ENCODE data around the gene KIN.
"Not testable (repeated sequence)": the region's sequence is repeated elsewhere in the genome, so short reads cannot be mapped to it uniquely, and the experiment has no call there.

Gene KIN

DNA sequence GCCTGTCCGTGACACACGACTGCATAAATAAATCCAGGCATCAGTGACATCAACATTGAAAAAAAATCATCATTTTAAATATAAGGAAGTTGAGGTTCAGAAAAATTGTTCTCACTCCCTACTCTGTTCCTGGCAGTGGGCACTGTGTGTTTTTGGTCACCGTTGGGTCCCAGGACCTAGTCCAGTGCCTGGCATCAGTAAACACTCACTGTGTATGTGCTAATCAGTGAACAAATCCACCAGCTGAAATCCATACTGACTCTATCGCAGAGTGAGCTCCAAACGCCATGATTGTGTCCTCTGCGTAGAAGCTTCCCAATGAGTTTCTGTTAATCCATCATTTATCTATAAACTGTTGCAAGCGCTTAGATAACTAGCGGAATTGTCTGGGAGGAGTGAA lies 43.5 kb downstream of the KIN start:
- no peaks in the 10 kb centered on the region for H3K9me3 ChIP-seq (ENCODE audit: control insufficient read depth in 2 of 2, low read length in 2 of 2)
- H3K36me3 ChIP-seq (ENCODE audit: control insufficient read depth in 2 of 2, insufficient read depth in 2 of 2, low read length in 2 of 2) = no peaks in the 10 kb centered on the region
- no peak overlapping the region for H3K9ac ChIP-seq (ENCODE audit: low read depth in 1 of 2, low read length in 2 of 2)
- no peaks in the 10 kb centered on the region for H3K27me3 ChIP-seq (ENCODE audit: control insufficient read depth in 2 of 2, insufficient read depth in 2 of 2, low read length in 2 of 2)
- no peak overlapping the region for H3K4me3 ChIP-seq (ENCODE audit: low read length in 2 of 2)
- H3K27ac ChIP-seq (ENCODE audit: low read depth in 2 of 2, low read length in 2 of 2) = no peak overlapping the region
- no peaks in the 10 kb centered on the region for H3K4me1 ChIP-seq (ENCODE audit: control insufficient read depth in 2 of 2, insufficient read depth in 2 of 2, low read length in 2 of 2)

DNA sequence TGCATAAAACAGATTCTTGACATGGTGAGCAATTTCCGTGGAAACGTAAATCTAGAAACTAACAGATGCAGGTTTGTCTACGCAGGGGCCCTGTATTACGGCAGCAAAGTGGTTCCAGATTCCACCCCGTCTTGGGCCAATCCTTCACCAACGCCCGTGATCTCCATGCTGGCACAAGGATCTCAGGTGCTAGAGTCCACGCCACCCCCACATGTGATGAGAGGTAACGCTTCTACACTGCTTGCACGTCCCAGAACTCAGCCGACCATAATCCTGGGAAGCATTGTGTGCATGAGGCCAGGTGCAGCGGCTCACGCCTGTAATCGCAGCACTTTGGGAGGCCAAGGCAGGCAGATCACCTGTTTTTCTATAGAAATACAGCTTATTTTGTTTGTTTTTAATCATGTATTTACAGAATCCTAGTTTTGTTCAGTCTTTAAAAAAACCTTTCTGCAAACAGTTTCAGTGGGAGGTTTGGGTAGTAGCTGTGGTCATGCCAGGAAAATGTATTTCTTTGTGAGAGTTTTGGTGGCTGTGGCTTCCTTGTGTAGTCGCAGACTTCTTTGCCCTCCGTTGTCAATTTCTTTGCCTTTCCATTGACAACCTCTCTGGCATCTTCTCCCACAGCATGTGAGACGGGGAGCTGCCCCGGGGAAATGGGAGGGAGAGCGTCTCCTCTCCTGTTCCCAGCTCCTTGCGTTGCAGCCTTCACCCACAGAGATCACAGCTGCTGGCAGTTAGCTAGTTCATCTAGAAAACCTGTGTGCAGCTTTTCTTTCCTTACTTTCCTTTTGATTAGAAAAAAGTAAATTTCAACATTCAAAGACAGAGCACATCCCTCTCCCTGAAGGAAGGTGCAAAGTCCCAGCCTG lies 49.0 kb downstream of the KIN start:
- no peak overlapping the region for H3K4me3 ChIP-seq (ENCODE audit: low read length in 2 of 2)
- no peak overlapping the region for H3K27ac ChIP-seq (ENCODE audit: low read depth in 2 of 2, low read length in 2 of 2)
- no peaks in the 10 kb centered on the region for H3K9me3 ChIP-seq (ENCODE audit: control insufficient read depth in 2 of 2, low read length in 2 of 2)
- H3K27me3 ChIP-seq (ENCODE audit: control insufficient read depth in 2 of 2, insufficient read depth in 2 of 2, low read length in 2 of 2) = no peaks in the 10 kb centered on the region
- no peaks in the 10 kb centered on the region for H3K4me1 ChIP-seq (ENCODE audit: control insufficient read depth in 2 of 2, insufficient read depth in 2 of 2, low read length in 2 of 2)
- H3K9ac ChIP-seq (ENCODE audit: low read depth in 1 of 2, low read length in 2 of 2) = no peak overlapping the region
- H3K36me3 ChIP-seq (ENCODE audit: control insufficient read depth in 2 of 2, insufficient read depth in 2 of 2, low read length in 2 of 2) = no peaks in the 10 kb centered on the region

DNA sequence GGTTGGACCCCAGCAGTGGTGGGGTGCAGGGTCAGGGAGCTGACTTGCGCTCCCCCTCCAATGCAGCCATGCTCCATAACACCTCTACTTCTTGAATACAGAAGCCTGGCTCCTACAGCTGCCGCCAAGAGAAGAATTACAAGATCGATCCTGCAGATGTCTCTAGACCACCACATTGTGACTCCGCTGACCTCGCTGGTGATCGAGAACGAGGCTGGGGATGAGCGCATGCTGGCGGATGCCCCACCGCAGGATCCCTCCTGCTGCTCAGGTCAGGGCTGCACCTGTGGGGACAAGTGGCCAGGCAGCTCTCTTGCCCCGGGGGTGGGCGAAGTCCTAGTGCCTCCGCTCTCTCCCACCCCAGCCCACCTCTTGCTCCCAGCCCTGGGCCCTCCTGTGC lies 53.0 kb downstream of the KIN start:
- no peaks in the 10 kb centered on the region for H3K9me3 ChIP-seq (ENCODE audit: control insufficient read depth in 2 of 2, low read length in 2 of 2)
- no peak overlapping the region for H3K9ac ChIP-seq (ENCODE audit: low read depth in 1 of 2, low read length in 2 of 2)
- H3K27ac ChIP-seq (ENCODE audit: low read depth in 2 of 2, low read length in 2 of 2) = no peak overlapping the region
- H3K4me3 ChIP-seq (ENCODE audit: low read length in 2 of 2) = no peak overlapping the region
- H3K4me1 ChIP-seq (ENCODE audit: control insufficient read depth in 2 of 2, insufficient read depth in 2 of 2, low read length in 2 of 2) = no peaks in the 10 kb centered on the region
- H3K36me3 ChIP-seq (ENCODE audit: control insufficient read depth in 2 of 2, insufficient read depth in 2 of 2, low read length in 2 of 2) = no peaks in the 10 kb centered on the region
- H3K27me3 ChIP-seq (ENCODE audit: control insufficient read depth in 2 of 2, insufficient read depth in 2 of 2, low read length in 2 of 2) = no peaks in the 10 kb centered on the region

DNA sequence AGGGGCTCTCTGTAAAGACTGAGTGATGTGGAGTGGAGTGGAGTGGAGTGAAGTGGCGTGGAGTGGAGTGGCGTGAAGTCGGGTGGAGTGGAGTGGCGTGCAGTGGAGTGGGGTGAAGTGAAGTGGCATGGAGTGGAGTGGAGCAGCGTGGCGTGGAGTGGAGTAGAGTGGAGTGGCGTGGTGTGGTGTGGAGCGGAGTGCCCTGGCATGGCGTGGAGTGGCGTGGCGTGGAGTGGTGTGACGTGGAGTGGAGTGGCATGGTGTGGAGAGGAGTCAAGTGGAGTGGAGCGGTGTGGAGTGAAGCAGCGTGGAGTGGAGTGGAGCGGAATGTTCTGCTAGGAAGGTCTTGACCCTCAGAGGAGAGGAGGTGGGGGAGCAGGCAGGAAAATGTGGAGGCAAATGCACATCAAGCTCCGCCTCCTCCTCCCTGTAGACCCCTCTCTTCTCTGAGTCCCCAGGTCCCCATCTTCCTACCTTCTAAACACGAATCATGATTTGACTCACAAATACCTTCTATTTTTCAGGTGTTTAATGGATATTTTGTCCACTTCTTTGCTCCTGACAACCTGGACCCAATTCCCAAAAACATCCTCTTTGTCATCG lies 64.8 kb downstream of the KIN start:
- no peaks in the 10 kb centered on the region for H3K36me3 ChIP-seq (ENCODE audit: control insufficient read depth in 2 of 2, insufficient read depth in 2 of 2, low read length in 2 of 2)
- H3K4me3 ChIP-seq (ENCODE audit: low read length in 2 of 2) = no peak overlapping the region
- H3K27me3 ChIP-seq (ENCODE audit: control insufficient read depth in 2 of 2, insufficient read depth in 2 of 2, low read length in 2 of 2) = no peaks in the 10 kb centered on the region
- no peaks in the 10 kb centered on the region for H3K4me1 ChIP-seq (ENCODE audit: control insufficient read depth in 2 of 2, insufficient read depth in 2 of 2, low read length in 2 of 2)
- H3K9ac ChIP-seq (ENCODE audit: low read depth in 1 of 2, low read length in 2 of 2) = no peak overlapping the region
- H3K27ac ChIP-seq (ENCODE audit: low read depth in 2 of 2, low read length in 2 of 2) = no peak overlapping the region
- no peaks in the 10 kb centered on the region for H3K9me3 ChIP-seq (ENCODE audit: control insufficient read depth in 2 of 2, low read length in 2 of 2)

DNA sequence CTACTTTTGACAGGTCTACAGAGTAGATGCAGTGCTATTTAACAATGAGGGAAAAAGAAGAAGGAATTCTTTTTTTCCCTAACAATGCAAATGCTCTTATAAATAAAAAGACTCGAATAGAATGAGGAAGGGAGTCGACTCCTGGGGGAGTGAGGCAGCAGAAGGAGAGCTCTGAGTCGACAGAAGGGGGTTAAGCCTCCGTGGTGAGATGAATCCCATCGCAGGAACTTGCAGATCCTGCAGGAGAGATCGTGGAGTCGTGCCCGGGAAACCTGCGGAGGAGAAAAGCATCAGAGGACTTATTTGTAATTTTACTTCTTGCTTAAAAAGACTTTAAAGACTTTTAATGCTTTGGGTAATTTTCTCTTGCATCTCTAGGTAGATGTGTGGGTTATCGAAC lies 67.3 kb downstream of the KIN start:
- Histone ChIP-seq H3K27ac (ENCODE audit: low read depth in 2 of 2, low read length in 2 of 2) (no peak overlapping the region), H3K4me3 (ENCODE audit: low read length in 2 of 2) (no peak overlapping the region), H3K36me3 (ENCODE audit: control insufficient read depth in 2 of 2, insufficient read depth in 2 of 2, low read length in 2 of 2) (no peaks in the 10 kb centered on the region), H3K9me3 (ENCODE audit: control insufficient read depth in 2 of 2, low read length in 2 of 2) (no peaks in the 10 kb centered on the region), H3K27me3 (ENCODE audit: control insufficient read depth in 2 of 2, insufficient read depth in 2 of 2, low read length in 2 of 2) (no peaks in the 10 kb centered on the region), H3K9ac (ENCODE audit: low read depth in 1 of 2, low read length in 2 of 2) (no peak overlapping the region), H3K4me1 (ENCODE audit: control insufficient read depth in 2 of 2, insufficient read depth in 2 of 2, low read length in 2 of 2) (no peaks in the 10 kb centered on the region)

DNA sequence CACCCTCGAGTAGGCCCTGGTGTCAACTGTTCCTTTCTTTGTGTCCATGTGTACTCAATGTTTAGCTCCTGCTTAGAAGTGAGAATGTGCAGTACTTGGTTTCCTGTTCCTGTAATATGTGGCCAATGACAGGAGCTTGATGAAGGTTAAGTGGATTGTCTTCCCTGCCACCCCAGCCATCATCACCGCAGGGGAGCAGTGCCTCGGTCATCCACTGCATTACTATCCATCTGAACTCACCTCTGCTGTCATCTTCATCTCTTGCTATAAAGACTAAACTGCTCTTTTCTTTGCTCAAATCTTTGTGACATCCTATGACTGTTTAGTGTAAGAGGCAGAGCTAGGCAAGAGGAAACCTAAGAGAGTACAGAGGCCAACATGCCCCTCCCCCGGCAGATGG lies 69.1 kb downstream of the KIN start:
- no peaks in the 10 kb centered on the region for H3K27me3 ChIP-seq (ENCODE audit: control insufficient read depth in 2 of 2, insufficient read depth in 2 of 2, low read length in 2 of 2)

DNA sequence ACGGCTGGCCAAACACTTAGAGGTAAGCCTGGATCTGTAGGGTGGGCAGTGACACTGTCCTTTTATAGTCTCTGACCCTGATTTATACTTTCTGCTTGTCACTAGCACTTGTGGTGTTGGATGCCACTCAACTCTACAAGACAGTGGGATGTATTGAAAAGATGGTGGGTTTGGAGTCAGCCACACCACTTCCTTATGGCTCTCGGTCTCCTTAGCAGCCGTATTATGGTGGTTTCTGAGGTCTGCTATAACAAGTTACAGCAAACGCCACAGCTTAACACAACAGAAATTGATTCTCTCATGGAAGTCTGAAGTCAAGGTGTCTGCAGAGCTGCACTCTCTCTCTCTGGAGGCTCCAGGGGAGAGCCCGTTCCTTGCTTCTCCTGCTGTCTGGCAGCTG lies 70.0 kb downstream of the KIN start:
- Histone ChIP-seq H3K36me3 (ENCODE audit: control insufficient read depth in 2 of 2, insufficient read depth in 2 of 2, low read length in 2 of 2) (no peaks in the 10 kb centered on the region), H3K9ac (ENCODE audit: low read depth in 1 of 2, low read length in 2 of 2) (no peak overlapping the region), H3K4me1 (ENCODE audit: control insufficient read depth in 2 of 2, insufficient read depth in 2 of 2, low read length in 2 of 2) (no peaks in the 10 kb centered on the region), H3K9me3 (ENCODE audit: control insufficient read depth in 2 of 2, low read length in 2 of 2) (no peaks in the 10 kb centered on the region), H3K27me3 (ENCODE audit: control insufficient read depth in 2 of 2, insufficient read depth in 2 of 2, low read length in 2 of 2) (no peaks in the 10 kb centered on the region), H3K27ac (ENCODE audit: low read depth in 2 of 2, low read length in 2 of 2) (no peak overlapping the region), H3K4me3 (ENCODE audit: low read length in 2 of 2) (no peak overlapping the region)

More for the DNA sequence above, 69.1 kb downstream of the KIN start:
- Histone ChIP-seq H3K27ac (ENCODE audit: low read depth in 2 of 2, low read length in 2 of 2) (no peak overlapping the region), H3K9ac (ENCODE audit: low read depth in 1 of 2, low read length in 2 of 2) (no peak overlapping the region), H3K9me3 (ENCODE audit: control insufficient read depth in 2 of 2, low read length in 2 of 2) (no peaks in the 10 kb centered on the region), H3K36me3 (ENCODE audit: control insufficient read depth in 2 of 2, insufficient read depth in 2 of 2, low read length in 2 of 2) (no peaks in the 10 kb centered on the region), H3K4me3 (ENCODE audit: low read length in 2 of 2) (no peak overlapping the region), H3K4me1 (ENCODE audit: control insufficient read depth in 2 of 2, insufficient read depth in 2 of 2, low read length in 2 of 2) (no peaks in the 10 kb centered on the region)

DNA sequence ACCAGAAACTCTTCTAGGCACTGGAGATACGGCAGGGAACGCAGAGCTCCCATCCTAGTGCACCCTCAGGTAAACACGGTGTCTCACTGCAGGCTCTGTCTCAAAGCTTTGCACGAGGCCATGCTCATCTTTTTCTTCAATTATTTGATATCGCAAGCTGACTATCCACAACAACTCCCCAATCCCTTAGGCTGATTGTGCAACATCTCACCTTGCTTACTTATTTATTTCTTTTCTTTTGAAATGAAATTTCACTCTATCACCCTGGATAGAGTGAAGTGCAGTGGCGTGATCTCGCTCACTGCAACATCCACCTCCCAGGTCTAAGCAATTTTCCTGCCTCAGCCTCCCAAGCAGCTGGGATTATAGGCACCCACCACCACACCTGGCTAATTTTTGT lies 72.3 kb downstream of the KIN start:
- no peak overlapping the region for H3K4me3 ChIP-seq (ENCODE audit: low read length in 2 of 2)
- no peak overlapping the region for H3K9ac ChIP-seq (ENCODE audit: low read depth in 1 of 2, low read length in 2 of 2)
- H3K27me3 ChIP-seq (ENCODE audit: control insufficient read depth in 2 of 2, insufficient read depth in 2 of 2, low read length in 2 of 2) = no peaks in the 10 kb centered on the region
- H3K36me3 ChIP-seq (ENCODE audit: control insufficient read depth in 2 of 2, insufficient read depth in 2 of 2, low read length in 2 of 2) = no peaks in the 10 kb centered on the region
- no peak overlapping the region for H3K27ac ChIP-seq (ENCODE audit: low read depth in 2 of 2, low read length in 2 of 2)
- peaks cover 0 to 2% of the 10 kb centered on the region in 2 donors for H3K9me3 ChIP-seq (ENCODE audit: control insufficient read depth in 2 of 2, low read length in 2 of 2)
- H3K4me1 ChIP-seq (ENCODE audit: control insufficient read depth in 2 of 2, insufficient read depth in 2 of 2, low read length in 2 of 2) = no peaks in the 10 kb centered on the region

DNA sequence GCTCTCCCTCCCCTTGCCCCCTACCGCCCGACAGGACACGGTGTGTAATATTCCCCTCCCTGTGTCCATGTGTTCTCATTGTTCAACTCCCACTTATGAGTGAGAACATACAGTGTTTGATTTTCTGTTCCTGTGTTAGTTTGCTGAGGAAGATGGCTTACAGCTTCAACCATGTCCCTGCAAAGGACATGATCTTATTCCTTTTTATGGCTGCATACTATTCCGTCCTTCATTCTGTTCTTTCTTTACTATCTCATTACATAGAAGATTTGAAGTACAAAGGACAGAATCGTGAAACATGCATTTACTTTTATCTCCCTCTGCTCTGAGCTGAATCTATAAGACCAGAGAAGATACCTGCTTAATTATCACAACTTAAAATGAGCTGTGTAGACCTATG lies 76.7 kb downstream of the KIN start:
- H3K4me3 ChIP-seq (ENCODE audit: low read length in 2 of 2); H3K27me3 ChIP-seq (ENCODE audit: control insufficient read depth in 2 of 2, insufficient read depth in 2 of 2, low read length in 2 of 2); H3K9me3 ChIP-seq (ENCODE audit: control insufficient read depth in 2 of 2, low read length in 2 of 2); H3K27ac ChIP-seq (ENCODE audit: low read depth in 2 of 2, low read length in 2 of 2); H3K9ac ChIP-seq (ENCODE audit: low read depth in 1 of 2, low read length in 2 of 2); H3K4me1 ChIP-seq (ENCODE audit: control insufficient read depth in 2 of 2, insufficient read depth in 2 of 2, low read length in 2 of 2); H3K36me3 ChIP-seq (ENCODE audit: control insufficient read depth in 2 of 2, insufficient read depth in 2 of 2, low read length in 2 of 2): not testable (repeated sequence)

DNA sequence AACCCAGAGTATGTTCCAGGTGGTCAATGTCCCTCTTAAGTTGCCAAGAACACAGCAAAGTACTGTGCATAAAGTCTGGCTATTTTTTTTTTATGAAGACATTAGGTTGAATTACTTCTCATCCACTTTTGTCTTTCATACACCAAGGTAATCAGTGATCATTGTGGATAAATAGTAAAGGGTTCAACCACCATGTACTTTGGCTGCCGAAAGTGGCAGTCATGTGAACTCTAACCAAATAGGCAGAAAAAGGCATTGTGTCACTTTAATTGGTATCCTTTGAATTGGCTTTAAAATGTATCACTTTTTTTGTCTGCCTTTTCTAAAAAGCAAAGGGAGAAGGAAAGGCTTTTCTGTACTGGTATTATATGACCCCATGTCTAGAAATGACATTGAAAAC lies 77.3 kb downstream of the KIN start:
- Histone ChIP-seq H3K4me1 (ENCODE audit: control insufficient read depth in 2 of 2, insufficient read depth in 2 of 2, low read length in 2 of 2) (no peaks in the 10 kb centered on the region), H3K36me3 (ENCODE audit: control insufficient read depth in 2 of 2, insufficient read depth in 2 of 2, low read length in 2 of 2) (no peaks in the 10 kb centered on the region), H3K4me3 (ENCODE audit: low read length in 2 of 2) (no peak overlapping the region), H3K9ac (ENCODE audit: low read depth in 1 of 2, low read length in 2 of 2) (no peak overlapping the region), H3K27me3 (ENCODE audit: control insufficient read depth in 2 of 2, insufficient read depth in 2 of 2, low read length in 2 of 2) (no peaks in the 10 kb centered on the region), H3K27ac (ENCODE audit: low read depth in 2 of 2, low read length in 2 of 2) (no peak overlapping the region), H3K9me3 (ENCODE audit: control insufficient read depth in 2 of 2, low read length in 2 of 2) (peaks cover 0 to 2% of the 10 kb centered on the region in 2 donors)
